Measurements from ENCODE around the gene JPH3.

Gene JPH3

DNA sequence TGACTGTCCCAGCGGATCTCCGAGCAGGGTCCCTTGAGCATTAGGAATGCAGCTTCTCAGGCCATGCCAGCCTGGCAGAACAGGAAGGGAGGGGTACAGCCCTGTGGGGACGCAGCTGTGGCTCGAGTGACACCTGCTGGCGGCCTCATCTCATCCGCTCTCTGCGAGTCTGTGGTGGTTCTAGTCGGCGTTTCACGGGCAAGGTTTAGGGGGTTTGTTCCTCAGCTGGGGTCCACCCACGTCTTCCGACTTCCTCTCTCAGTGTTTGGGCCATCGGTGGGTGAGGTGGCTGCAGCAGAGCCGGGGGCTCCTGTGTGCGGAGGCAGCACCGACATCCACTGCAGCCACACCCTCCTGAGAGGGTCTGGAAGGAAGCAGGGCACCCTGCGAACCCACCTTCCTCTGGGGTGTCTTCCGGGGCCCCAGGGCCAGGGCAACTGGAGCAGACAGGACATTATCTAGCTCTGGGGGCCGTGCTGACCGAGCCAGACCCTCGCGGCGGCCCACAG lies 33.3 kb downstream of the JPH3 start:
- TF ChIP-seq, protein P1, sequence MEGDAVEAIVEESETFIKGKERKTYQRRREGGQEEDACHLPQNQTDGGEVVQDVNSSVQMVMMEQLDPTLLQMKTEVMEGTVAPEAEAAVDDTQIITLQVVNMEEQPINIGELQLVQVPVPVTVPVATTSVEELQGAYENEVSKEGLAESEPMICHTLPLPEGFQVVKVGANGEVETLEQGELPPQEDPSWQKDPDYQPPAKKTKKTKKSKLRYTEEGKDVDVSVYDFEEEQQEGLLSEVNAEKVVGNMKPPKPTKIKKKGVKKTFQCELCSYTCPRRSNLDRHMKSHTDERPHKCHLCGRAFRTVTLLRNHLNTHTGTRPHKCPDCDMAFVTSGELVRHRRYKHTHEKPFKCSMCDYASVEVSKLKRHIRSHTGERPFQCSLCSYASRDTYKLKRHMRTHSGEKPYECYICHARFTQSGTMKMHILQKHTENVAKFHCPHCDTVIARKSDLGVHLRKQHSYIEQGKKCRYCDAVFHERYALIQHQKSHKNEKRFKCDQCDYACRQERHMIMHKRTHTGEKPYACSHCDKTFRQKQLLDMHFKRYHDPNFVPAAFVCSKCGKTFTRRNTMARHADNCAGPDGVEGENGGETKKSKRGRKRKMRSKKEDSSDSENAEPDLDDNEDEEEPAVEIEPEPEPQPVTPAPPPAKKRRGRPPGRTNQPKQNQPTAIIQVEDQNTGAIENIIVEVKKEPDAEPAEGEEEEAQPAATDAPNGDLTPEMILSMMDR (IDR thresholded peaks at IDR 0.05; ENCODE audit: borderline replicate concordance, insufficient read depth, low read depth, low read length) = peak; percentile 81

DNA sequence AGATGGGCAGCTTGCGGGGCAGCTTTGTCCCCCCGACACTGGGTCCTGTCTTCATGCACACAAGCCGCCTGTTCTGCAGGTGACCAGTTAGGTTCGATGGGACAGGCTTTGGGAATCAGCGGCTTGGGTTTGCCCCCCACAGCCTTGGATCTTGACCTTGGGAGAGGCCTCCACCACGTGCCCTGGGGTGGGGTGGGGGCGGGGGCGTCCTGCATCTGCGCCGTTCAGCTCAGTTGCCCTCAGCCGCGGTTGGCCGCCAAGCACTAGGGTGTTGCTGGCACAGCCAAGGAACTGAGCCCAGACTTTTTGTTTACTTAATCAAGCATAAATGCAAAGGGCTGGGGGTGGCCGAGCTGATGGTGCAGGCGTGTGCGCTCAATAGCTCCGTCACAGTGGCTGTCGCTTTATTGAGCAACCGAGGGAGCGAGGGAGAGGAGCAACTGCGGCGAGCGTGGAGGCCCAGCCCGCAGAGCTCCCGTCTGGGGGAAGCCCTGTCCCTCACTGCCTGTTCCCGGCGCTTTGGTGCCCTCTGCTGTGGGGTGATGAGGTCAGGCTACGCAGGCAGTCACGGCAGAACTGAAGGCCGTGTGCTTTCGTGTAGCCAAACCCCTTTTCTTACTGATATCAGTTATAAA lies 33.9 kb downstream of the JPH3 start:
- TF ChIP-seq, protein P1 (IDR thresholded peaks at IDR 0.05; ENCODE audit: borderline replicate concordance, insufficient read depth, low read depth, low read length) = peak; percentile 56
- no peak overlapping the region for H3K4me3 ChIP-seq (ENCODE audit: low read depth, low read length)

More for the DNA sequence above, 33.3 kb downstream of the JPH3 start:
- H3K4me3 ChIP-seq (ENCODE audit: low read depth, low read length) = no peak overlapping the region

DNA sequence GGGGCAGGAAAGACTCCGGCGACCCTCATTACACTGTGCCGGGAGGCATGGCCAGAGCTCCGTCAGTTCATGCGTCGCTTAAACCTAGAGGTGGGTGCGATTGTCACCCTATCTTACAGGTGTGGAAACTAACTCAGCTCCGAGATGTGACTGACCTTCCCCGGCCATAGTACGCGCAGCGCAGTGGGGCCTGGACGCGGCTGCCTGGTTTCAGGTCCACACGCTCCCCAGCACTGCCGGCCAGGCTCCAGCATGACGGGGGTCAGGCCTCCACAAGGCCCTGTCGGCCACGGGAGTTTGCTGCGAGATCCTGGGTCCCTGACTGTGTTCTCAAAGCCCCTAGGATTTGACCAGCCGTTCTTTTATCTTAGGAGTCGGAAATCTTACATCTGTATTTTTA lies 34.4 kb downstream of the JPH3 start:
- H3K4me3 ChIP-seq (ENCODE audit: low read depth, low read length) = no peak overlapping the region
- TF ChIP-seq, protein P1 (IDR thresholded peaks at IDR 0.05; ENCODE audit: borderline replicate concordance, insufficient read depth, low read depth, low read length) = no peak

DNA sequence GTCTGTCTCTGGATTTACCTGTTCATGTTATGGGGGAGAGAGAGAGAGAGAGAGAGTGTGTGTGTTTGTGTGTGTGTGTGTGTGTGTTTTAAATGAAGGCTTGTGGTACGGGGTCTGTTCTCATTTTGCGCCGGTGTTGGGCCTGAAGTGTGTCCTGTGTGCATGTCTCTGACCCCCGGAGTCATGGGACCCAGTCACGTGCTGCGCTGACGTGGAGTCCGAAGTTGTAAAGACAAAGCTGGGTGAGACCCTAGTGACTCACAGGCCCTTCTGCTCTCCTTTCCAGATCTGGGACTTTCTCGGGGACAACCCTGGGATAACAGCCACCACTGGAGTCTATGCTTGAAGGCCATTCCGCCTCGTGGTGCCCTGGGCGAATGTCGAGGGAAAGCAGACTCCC lies 35.0 kb downstream of the JPH3 start:
- no peak overlapping the region for H3K4me3 ChIP-seq (ENCODE audit: low read depth, low read length)
- TF ChIP-seq, protein P1 (IDR thresholded peaks at IDR 0.05; ENCODE audit: borderline replicate concordance, insufficient read depth, low read depth, low read length) = no peak

DNA sequence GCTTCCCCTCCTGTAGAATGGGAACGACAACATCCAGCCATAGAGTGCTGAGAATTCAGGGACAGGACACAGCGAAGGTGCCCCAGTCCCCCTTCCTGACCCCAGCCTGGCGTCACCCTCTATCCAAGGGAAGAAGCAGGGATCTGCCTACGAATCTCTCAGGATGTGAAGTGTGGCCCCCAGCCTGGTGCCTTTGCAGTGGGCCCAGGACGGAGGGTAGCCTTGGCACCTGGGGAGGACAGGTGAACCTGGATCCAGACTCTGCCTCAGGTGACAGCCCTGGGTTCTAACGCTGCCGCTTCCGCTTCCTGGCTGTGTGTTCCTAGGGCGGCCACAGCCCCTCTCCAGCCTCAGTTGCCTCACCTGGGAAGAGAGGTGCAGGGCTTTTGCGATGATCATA lies 36.4 kb downstream of the JPH3 start:
- TF ChIP-seq, protein P1 (IDR thresholded peaks at IDR 0.05; ENCODE audit: borderline replicate concordance, insufficient read depth, low read depth, low read length) = no peak
- H3K4me3 ChIP-seq (ENCODE audit: low read depth, low read length) = no peak overlapping the region

DNA sequence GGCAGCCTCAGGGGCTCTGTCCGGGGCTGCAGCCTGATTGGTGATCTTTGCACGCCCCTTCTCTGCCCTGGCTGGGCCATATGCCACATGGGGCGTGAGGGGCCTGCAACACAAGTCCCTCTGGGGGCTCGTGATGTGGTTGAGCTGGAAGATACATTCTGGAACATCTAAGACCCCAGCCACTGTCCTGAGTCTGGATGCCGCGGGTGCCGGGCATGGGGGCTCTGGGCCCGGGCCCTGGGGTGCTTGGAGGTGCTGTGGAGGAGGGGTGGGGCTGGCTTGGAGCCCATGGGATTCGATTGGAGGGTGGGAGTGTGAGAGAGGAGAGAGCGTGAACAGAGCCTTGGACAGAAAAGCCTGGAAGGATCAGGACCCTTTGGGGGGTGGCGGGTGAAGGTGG lies 39.4 kb downstream of the JPH3 start:
- no peak overlapping the region for H3K4me3 ChIP-seq (ENCODE audit: low read depth, low read length)
- TF ChIP-seq, protein P1 (IDR thresholded peaks at IDR 0.05; ENCODE audit: borderline replicate concordance, insufficient read depth, low read depth, low read length) = no peak

DNA sequence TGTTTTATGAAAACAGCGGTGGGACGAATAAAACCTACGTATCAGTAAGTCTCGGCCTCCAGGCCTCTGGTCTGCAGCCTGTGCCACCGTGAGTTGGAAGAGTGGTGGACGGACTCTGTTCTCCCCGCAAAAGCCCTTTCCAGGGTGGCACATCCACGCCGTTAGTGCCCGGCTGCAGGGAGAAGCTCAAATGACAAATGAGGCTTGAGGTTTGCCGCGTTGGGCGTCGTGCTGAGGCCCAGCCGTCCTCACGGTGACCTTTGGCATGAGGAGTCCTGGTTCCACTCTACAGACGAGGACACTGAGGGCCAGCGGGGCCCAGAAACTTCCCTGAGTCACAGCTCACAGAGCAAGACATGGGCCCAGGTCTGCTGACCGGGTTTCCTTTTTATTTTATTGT lies 40.2 kb downstream of the JPH3 start:
- TF ChIP-seq, protein P1 (IDR thresholded peaks at IDR 0.05; ENCODE audit: borderline replicate concordance, insufficient read depth, low read depth, low read length) = no peak
- no peak overlapping the region for H3K4me3 ChIP-seq (ENCODE audit: low read depth, low read length)

All from GM12875 (cell line).